HG03342 (cell line): Measurements from ENCODE around the gene USP34.
"Not testable (repeated sequence)": the region's sequence is repeated elsewhere in the genome, so short reads cannot be mapped to it uniquely, and the experiment has no call there.

ENCODE experiments used
- ATAC-seq: cut with Tn5 transposase; IDR thresholded peaks from one replicate; pipeline ENCODE4 v1.9.1; 2021; ENCODE audit warnings: mild to moderate bottlenecking, moderate library complexity; ENCODE audit not compliant: unreplicated experiment

USP34 gene

DNA sequence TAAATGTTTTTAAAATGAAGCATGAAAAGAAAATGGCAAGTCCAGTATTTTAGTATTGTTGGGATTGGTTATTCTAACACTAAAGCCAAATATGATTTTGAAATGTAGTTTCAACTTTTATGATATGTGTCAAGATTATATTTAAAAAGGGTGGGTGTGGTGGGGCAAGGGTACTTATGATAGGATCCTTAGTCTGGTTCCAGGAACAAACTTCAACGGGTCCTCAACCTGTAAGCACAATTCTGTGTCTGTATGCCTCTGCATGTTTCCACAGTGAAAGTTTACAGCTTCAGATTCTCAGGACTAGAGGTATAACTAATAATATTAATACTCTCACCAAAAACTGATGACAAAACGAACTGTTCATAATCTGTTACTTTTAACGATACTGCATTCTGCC is 5.8 kb downstream of the USP34 start:
- ATAC-seq: no peak

DNA sequence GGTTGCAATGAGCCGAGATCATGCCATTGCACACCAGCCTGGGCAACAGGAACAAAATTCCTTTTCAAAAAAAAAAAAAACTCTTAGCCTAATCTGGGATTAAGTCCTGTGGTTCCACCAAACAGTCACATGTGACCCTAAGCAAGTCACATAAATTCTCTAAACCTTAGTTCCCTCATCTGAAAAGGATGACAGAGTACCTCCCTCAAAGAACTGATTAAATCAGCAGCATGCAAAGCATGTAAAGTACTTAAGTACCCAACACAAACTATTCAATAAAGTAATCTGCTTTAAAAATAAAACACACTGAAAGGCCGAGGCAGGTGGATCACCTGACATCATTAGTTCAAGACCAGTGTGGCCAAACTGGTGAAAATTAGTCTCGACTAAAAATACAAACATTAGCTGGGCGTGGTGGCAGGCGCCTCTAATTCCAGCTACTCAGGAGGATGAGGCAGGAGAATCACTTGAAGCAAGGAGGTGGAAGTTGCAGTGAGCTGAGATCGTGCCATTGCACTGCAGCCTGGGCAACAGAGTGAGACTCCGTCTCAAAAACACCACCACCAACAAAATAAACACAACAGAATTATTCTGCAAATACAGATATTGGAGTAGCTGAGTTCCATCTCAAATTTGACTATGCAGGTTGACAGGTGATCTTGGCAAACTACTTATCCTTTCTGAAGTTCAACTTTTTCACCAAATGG is 7.0 kb downstream of the USP34 start:
- peak; percentile 18 for ATAC-seq

DNA sequence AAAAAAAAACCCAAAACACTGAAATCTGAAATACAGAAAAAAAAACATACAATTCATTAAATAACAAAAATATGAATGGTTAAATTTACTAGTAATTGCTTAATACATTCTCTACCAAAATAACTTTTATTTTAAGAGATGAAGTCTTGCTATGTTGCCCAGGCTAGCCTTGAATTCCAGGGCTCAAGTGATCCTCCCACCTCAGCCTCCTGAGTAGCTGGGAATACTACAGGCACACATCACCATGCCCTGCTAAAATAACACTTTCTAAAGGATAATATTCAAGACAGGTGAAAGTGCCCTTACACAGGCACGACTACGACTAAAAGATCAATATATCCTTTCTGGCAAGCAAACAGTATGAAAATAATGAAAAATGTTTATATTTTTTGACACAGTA is 9.5 kb downstream of the USP34 start:
- ATAC-seq: no peak

DNA sequence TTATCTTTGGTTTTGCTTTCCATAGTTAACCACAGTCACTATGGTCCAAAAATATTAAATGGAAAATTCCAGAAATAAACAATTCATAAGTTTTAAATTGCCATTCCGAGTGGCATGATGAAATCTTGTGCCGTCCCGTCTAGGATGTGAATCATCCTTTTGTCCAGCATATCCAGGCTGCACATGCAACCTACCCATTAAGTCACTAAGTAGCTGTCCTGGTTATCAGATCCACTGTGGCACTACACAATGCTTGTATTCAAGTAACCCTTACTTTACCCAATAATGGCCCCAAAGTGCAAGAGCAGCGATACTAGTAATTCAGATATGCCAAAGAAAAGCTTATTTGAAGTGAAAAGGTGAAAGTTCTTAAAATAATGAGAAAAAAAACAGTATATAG is 10.7 kb downstream of the USP34 start:
- no peak for ATAC-seq

DNA sequence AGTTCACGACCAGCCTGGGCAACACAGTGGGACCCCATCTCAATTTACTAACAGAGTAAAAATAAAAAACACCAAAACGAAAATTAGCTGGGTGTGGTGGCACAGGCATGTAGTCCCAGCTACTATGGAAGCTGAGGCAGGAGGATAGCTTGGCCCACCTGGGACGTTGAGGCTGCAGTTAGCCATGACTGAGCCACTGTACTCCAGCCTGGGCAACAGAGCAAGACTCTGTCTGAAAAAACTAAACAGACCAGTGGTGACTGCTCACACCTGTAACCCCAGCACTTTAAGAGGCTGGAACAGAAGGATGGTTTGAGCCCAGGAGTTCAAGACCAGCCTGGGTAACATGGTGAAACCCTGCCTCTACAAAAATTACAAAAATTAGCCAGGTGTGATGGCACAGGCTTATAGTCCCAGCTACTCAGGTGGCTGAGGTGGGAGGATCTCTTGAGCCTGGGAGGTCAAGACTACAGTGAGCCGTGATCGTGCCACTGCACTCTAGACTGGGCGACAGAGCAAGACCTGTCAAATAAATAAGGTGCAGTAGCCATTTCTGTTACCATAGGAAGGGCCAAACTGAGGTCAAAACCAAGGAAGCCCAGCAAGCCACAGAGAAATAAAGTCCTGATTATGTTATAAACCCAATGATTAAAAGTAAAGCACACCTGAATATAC is 14.0 kb downstream of the USP34 start:
- ATAC-seq: no peak

DNA sequence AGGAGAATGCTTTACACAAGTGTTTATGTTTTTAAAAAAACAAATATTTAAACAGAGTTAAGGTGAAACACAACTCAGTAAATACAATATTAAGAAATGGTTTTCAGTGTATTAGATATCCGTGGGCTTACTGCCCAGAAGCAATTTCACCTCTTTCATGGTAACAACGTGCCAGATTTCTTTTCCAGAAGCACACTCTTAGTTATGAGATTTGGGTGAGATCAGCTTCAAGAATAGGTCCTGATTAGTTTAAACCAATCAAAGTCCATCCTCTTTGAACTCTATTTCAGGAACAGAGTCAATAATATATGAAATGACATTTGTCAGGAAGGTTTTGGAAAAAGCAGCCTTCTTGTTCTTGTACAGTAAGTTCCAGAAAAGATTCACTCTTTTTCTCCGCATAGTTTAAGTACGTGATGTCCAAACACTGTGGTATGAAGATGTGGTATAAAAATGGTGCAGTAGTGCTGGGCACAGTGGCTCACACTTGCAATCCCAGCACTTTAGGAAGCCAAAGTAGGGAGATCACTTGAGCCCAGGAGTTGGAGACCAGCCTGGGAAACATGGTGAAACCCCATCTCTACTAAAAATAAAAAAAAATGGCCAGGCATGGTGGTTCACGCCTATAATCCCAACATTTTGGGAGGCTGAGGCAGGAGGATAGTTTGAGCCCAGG is 14.7 kb downstream of the USP34 start:
- ATAC-seq: no peak

DNA sequence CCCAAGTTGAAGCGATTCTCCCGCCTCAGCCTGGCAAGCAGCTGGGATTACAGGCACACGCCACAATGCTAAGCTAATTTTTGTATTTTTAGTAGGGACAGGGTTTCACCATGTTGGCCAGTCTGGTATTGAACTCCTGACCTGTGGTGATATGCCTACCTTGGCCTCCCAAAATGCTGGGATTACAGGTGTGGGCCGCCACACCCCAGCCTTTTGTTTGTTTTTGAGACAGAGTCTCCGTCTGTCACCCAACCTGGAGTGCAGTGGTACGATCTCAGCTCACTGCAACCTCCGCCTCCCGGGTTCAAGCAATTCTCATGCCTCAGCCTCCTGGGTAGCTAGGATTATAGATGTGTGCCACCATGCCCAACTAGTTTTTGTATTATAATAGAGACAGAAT is 15.9 kb downstream of the USP34 start:
- ATAC-seq: not testable (repeated sequence)

DNA sequence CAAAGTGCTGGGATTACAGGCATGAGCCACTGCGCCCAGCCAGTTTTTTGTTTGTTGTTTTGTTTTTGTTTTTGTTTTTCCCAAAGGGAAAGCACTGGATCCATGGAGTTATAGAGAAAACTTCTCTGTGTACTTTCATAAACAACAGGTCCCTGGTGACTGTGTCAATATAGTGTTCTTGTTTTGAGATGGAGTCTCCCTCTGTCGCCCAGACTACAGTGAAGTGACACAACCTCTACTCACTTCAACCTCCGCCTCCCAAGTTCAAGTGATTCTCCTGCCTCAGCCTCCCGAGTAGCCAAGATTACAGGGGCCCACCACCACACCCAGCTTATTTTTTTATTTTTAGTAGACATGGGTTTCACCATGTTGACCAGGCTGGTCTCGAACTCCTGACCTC is 16.5 kb downstream of the USP34 start:
- no peak for ATAC-seq

DNA sequence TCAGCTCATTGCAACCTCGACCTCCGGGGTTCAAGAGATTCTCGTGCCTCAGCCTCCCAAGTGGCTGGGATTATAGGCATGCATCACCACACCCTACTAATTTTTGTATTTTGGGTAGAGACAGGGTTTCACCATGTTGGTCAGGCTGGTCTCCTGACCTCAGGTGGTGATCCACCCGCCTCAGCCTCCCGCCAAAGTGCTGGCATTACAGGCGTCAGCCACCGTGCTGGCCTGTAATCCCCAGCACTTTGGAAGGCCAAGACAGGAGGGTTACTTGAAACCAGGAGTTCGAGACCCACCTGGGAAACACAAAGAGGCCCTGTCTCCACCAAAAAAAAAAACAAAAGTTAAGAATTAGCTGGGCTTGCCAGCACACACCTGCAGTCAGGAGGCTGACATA is 18.5 kb downstream of the USP34 start:
- no peak for ATAC-seq

DNA sequence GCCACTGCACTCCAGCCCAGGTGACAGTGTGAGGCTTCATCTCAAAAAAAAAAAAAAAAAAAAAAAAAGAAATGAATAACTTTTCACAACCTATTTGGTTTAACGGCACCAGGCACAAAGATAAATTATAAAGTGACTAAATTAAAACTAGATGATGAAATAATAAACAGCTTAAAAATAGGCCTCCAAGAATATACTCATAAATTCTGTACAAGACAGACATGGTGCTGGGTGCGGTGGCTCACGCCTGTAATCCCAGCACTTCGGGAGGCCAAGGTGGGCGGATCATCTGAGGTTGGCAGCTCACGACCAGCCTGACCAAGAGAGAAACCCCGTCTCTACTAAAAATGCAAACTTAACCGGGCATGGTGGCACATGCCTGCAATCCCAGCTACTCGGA is 19.7 kb downstream of the USP34 start:
- ATAC-seq: no peak

DNA sequence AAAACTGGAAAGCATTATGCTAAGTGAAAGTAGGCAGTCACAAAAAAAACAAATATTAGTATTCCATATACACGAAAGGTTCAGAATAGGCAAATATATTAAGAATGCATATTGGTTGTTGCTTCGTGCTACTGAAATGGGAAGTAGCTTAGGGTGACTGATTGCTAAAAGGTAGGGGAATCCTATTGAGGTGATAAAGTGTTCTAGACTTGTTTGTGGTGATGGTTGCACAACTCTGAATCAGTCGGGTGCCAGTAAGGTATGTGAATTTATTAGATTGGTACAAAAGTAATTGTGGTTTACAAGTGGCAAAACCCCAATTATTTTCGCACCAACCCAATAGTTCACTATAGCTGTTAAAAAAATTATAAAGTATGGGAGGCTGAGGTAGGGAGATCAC is 20.7 kb downstream of the USP34 start:
- no peak for ATAC-seq

DNA sequence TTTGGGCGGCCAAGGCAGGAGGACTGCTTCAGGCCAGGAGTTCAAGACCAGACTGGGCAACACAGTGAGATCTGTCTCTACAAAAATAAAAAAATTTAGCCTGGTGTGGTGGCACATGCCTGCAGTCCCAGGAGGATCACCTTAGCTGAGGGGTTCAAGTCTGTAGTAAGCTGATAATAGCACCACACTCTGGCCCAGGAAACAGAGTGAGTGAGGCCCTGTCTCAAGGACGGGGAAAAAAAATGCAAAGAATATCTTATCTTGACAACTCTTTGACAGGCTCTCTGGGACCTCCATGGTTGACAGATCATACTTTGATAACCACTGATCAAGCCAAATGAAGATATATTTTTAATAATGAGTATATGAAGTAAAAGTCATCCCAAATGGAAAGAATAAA is 22.7 kb downstream of the USP34 start:
- ATAC-seq: no peak

DNA sequence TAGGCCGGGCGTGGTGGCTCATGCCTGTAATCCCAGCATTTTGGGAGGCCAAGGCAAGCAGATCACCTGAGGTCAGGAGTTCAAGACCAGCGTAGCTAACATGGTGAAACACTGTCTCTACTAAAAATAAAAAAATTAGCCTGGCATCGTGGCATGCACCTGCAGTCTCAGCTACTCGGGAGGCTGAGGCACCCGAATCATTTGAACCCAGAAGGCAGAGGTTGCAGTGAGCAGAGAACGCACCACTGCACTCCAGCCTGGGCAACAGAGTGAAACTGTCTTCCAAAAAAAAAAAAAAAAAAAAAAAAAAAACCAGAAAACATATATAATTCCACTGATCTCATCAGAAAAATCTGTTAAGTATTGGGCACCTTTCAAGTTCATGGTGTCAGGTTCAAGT is 23.9 kb downstream of the USP34 start:
- ATAC-seq: not testable (repeated sequence)

DNA sequence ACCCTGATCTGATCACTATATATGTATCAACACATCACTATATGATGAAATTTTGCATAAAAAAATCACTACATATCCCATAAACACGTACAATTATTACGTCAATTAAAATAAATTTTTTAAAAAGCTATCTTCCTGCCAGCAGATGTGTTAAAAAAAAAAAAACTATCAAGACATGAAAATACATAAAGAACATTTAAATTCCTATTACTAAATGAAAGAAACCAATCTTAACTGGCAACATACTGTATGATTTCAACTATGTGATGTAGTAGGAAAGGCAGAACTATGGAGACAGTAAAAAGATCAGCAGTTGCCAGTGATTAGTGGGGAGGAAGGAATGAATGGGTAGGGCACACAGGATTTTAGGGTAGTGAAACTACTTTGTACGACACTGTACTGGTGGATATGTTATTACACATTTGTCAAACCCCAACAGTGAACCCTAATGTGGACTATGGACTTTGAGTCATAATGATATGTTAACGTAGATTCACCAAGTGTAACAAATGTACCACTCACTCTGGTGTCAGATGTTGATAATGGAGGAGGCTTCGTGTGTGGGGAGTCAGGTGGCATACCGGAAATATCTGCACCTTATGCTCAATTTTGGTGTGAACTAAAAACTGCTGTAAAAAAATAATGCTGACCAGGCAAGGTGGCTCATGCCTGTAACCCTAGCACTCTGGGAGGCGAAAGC is 27.4 kb downstream of the USP34 start:
- peak; percentile 87 for ATAC-seq

DNA sequence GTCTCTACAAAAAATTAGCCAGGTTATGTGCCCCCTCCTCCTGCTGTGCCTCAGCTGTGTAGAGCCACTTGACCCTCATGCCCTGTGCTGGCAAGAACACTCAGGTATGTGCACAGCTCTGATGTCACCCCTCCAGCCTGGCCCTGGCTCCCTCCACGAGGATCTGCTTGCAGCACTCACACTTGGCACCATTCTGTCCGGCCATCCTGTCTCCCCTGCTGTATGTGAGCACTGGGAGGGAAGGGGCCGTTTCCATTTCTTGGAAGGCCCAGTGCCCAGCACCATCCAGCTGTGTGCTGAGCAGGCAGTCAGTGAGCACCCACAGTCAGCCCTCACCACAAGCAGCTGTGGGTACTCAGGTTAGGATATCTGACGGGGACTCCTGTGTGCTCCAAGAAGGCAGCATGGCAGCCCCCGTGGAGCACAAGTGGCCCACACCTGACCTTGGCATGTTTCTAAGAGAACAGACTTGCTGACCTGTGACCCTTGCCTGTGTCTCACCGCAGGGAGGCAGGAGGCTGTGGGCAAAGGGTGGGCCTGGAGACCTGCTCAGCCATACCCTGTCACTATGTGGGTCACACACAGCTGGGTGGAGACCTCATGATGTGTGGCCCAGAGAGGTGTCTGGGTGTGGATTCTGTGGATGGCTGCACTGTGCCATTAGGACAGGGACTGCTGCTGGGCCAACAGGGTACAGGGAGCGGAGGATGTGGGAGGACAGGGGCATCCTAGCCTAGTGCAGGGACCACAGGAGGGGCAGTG is 31.5 kb downstream of the USP34 start:
- ATAC-seq: no peak

DNA sequence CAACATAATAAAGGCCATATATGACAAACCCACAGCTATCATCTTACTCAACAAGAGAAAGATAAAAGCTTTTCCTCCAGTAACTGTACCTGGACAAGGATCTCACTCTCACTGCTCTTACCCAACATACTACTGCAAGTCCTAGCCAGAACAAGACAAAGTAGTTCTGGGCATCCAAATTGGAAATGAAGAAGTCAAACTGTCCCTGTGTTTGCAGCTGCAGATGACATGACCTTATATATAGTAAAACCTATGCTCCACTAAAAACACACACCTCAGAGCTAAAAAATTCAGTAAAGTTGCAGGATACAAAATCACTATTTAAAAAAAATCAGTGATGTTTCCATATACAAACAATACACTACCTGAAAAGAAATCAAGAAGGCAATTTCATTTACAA is 32.2 kb downstream of the USP34 start:
- ATAC-seq: no peak

DNA sequence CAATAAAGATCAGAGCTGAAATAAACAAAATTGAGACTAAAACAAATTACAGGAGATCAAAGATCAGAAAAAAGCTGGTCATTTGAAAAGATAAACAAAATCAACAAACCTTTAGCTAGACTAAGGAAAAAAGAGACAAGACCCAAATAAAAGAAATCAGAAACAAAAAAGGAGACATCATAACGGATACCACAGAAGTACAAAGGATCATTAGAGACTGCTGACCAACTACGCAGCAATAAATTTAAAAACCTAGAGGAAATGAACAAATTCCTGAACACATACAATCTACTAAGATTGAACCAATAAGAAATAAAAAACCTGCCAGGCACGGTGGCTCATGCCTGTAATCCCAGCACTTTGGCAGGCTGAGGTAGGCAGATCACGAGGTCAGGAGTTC is 33.7 kb downstream of the USP34 start:
- no peak for ATAC-seq

DNA sequence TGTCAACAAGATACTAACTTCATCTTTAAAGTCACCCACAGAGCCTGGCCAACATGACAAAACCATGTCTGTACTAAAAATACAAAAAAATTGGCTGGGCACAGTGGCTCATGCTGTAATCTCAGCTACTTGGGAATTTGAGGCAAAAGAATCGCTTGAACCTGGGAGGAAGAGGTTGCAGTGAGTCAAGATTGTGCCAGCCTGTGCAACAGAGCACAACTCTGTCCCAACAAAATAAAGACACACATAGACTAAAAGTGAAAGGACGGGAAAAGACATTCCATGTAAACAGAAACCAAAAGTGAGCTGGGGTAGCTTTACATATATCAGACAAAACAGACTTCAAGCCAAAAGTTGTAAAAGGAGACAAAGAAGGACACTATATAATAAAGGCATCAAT is 34.8 kb downstream of the USP34 start:
- ATAC-seq: no peak

DNA sequence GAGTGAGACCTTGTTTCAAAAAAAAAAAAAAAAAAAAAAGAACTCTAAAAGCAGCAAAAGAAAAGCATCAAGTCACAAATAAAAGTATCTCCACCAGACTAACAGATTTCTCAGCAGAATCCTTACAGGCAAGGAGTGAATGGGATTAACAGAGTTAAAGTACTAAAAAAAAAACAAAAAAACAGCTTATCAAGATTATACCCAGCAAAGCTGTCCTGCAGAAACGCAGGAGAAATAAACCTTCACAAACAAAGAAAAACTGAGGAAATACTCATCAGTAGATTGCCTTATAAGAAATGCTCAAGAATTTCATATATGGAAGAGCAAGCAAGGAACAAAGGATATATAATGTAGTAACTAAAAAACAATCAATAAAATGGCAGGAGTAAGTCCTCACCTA is 35.6 kb downstream of the USP34 start:
- no peak for ATAC-seq

DNA sequence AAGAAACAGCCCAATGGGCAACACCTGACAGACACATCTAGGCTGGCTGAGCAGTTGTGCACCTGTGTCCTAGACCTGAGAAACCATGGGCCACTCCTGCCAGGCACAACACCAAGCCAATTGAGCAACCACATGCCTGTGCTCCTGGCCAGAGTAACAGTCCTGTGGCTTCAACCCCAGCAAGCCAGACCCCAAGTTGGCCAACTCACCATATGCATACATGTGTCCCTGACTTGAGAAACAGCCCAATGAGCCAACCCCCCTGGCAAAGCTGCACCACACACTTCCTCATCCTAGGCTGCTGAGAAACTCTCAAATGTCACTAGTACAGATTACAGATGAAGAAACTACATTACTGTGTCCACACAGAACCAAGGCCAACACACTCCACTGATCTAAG is 36.6 kb downstream of the USP34 start:
- no peak for ATAC-seq

DNA sequence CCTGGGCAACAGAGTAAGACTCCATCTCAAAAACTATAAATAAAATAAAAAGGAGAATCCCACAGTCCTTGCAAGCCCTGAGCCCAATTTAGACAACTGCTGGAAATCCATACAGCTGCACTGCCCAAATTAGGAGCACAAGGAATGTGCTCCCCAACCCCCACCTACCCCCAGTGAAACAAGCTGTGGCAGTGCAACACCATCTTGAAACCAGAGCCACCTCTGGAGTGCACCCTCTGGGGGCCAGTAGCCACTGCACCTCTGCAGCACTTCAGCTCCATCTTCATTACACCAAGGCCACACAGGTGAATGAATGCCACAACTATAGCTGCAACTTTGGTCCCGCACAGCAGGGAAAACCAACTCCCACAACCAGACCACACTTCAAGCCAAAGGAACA is 37.3 kb downstream of the USP34 start:
- ATAC-seq: no peak
